ENCODE measurements around the gene RFX8. TPM values are rescaled to one million over a fixed set of nuclear protein-coding genes. Genes with fewer than 3 reads are reported as not detected.

The RFX8 gene
- total and polyA plus RNA-seq, 2 of the 13 experiments (the other 11 are each of a cell fraction or from before 2014, with no cell fraction given): not detected

DNA sequence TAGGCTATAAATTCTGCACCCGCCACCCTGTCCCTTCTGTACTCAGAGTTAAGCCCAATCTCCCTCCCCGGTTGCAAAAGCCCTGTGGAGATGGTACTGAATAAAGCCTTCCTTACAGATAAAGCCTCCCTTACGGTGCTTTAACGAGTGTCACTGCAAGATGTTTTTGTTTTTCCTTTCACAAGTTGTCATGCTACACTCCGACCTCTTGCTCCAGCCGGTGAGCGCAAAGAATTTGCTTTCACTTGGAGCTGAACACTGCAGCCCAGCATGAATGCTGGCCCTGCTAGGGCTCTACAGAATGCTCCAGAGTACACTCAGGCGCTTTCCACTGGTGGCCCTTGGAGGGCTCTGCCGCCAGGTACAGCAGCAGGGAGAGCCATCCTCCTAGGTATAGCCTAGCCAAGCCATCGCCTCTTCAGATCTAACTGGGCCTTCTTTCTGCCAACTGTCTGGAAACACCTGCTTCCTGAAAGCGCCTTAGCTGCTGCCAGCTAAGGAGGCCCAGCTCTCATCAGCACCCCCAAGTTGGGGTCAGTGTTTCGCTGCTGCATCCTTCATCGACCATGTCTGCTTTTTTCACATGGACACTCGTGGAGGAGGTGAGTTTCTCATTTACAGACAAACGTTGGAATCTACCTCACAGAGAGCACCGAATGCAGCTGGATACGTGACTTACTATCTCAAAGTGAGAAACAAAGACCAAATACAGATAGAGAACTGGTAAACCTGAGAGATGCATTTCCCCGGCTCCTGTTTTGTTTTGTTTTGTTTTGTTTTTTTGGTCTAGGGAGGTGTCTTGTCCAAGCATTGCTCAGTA lies 74.2 kb downstream of the RFX8 start:
- ChIA-PET POLR2A (no interaction called here), CTCF (ENCODE audit: low intra/inter-chr PET ratio, low total read pairs) (no interaction called here)
- Histone ChIP-seq H3K27ac (ENCODE audit: extremely low read length, insufficient read depth, low read length) (no peak overlapping the region), H4K20me1 (ENCODE audit: insufficient read depth, low read length) (no peaks in the 10 kb centered on the region), H3K4me3 (replicated peaks in 1 of 3; ENCODE audit: insufficient read depth in 1 of 3, low read depth in 2 of 3, low read length in 3 of 3) (no peak overlapping the region), H3K9ac (ENCODE audit: insufficient read depth, low read depth, low read length) (no peak overlapping the region), H2AFZ (ENCODE audit: low read length) (no peak overlapping the region), H3K79me2 (ENCODE audit: insufficient read depth, low read length) (no peaks in the 10 kb centered on the region), H3K4me2 (ENCODE audit: low read depth, low read length) (no peak overlapping the region), H3K36me3 (replicated peaks in 1 of 2; ENCODE audit: control insufficient read depth in 1 of 2, insufficient read depth in 2 of 2, low read length in 2 of 2) (no peaks in the 10 kb centered on the region), H3K4me1 (ENCODE audit: insufficient read depth, low read length) (peaks cover 6% of the 10 kb centered on the region; the same call in 1 of the 2 replicates), H3K27me3 (ENCODE audit: control insufficient read depth in 1 of 2, insufficient read depth in 2 of 2, low read length in 2 of 2) (peaks cover 1 to 73% of the 10 kb centered on the region in 2 experiments; a peak in 4 of 5 replicates), H3K9me3 (ENCODE audit: low read length) (no peaks in the 10 kb centered on the region)
- no TSS peak for BruUV-seq (replicated peaks)
- ATAC-seq (peak; percentile 40; the same call in 2 of the 3 replicates), DNase-seq (ENCODE audit: low spot score) (no peak), FAIRE-seq (no peak)
- intact Hi-C loops (cut with micrococcal nuclease; ENCODE audit: unreplicated experiment) (no loop called here), in situ Hi-C loops (cut with HindIII; ENCODE audit: extremely low pct_ligation_motif_present, low pct_unique_long_range_greater_than_20kb) (no loop called here)
- 42% methylated on average over 18 of the region's 18 CpGs for WGBS (ENCODE audit: low lambda C conversion rate)
- TF ChIP-seq JARID2 (CRISPR knock-in tag; IDR thresholded peaks at IDR 0.05; ENCODE audit: insufficient replicate concordance) (no peak), ZNF136 (CRISPR knock-in tag; IDR thresholded peaks at IDR 0.05; ENCODE audit: low read depth) (no peak), ZNF83 (CRISPR knock-in tag; IDR thresholded peaks at IDR 0.05; ENCODE audit: borderline replicate concordance) (no peak), ZNF552 (CRISPR knock-in tag; IDR thresholded peaks at IDR 0.05; ENCODE audit: borderline replicate concordance) (no peak), ARNT2 (CRISPR knock-in tag; IDR thresholded peaks at IDR 0.05; ENCODE audit: low read depth) (no peak), HNRNPUL1 (IDR thresholded peaks at IDR 0.05; ENCODE audit: low read depth, low read length) (no peak), KDM4B (CRISPR knock-in tag; IDR thresholded peaks at IDR 0.05) (no peak), ZNF652 (CRISPR knock-in tag; IDR thresholded peaks at IDR 0.05; ENCODE audit: borderline replicate concordance, low read depth) (no peak), ZNF263 (CRISPR knock-in tag; IDR thresholded peaks at IDR 0.05) (no peak), HMGXB3 (CRISPR knock-in tag; IDR thresholded peaks at IDR 0.05; ENCODE audit: borderline replicate concordance) (no peak), ZNF567 (CRISPR knock-in tag; IDR thresholded peaks at IDR 0.05; ENCODE audit: borderline replicate concordance) (no peak), ZNF609 (CRISPR knock-in tag; IDR thresholded peaks at IDR 0.05; ENCODE audit: borderline replicate concordance) (no peak)
- TF ChIP-seq, protein P1, sequence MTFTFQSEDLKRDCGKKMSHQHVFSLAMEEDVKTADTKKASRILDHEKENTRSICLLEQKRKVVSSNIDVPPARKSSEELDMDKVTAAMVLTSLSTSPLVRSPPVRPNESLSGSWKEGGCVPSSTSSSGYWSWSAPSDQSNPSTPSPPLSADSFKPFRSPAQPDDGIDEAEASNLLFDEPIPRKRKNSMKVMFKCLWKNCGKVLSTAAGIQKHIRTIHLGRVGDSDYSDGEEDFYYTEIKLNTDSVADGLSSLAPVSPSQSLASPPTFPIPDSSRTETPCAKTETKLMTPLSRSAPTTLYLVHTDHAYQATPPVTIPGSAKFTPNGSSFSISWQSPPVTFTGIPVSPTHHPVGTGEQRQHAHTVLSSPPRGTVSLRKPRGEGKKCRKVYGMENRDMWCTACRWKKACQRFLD (CRISPR knock-in tag; IDR thresholded peaks at IDR 0.05; ENCODE audit: borderline replicate concordance): no peak
